Heart left ventricle (tissue), 16 donors: Measurements from ENCODE around the gene CSF2. TPM values are rescaled to one million over a fixed set of nuclear protein-coding genes. Genes with fewer than 3 reads are reported as not detected.

Source experiments
- ATAC-seq, 4 donors: fragments of 200-7000 bp; cut with Tn5 transposase; one replicate each; pipeline ENCODE4 v1.9.1; 2020 to 2022; ENCODE audit warnings: moderate library complexity in 4 of 4, mild to moderate bottlenecking in 3 of 4, moderate number of reproducible peaks in 1 of 4
- DNase-seq, 5 donors: peaks; one replicate each; pipeline ENCODE4 v3.0.0-alpha.2; 2020
- H3K27ac ChIP-seq, 12 donors: fragments of 200-600 bp; sonication (generic) in 4 of 12; one replicate each; pipeline versions ENCODE4 v1.5.0 to v1.8.0; 2016 to 2022; ENCODE audit warnings: mild to moderate bottlenecking in 2 of 12
- H3K27me3 ChIP-seq, 9 donors: fragments of 200-600 bp; sonication (generic) in 2 of 9; one replicate each; pipeline versions ENCODE4 v1.5.1 to v1.8.0; 2016 to 2022; ENCODE audit warnings: mild to moderate bottlenecking in 3 of 9
- H3K36me3 ChIP-seq, 9 donors: fragments of 200-600 bp; sonication (generic) in 2 of 9; one replicate each; pipeline versions ENCODE4 v1.5.0 to v1.8.0; 2018 to 2022; ENCODE audit warnings: mild to moderate bottlenecking in 2 of 9
- H3K4me1 ChIP-seq, 12 donors: fragments of 200-600 bp; sonication (generic) in 4 of 12; one replicate each; pipeline versions ENCODE4 v1.5.0 to v1.8.0; 2016 to 2022; ENCODE audit warnings: mild to moderate bottlenecking in 3 of 12
- H3K4me3 ChIP-seq, 12 donors: fragments of 200-600 bp; sonication (generic) in 4 of 12; one replicate each; pipeline versions ENCODE4 v1.5.0 to v1.8.0; 2017 to 2022; ENCODE audit warnings: mild to moderate bottlenecking in 9 of 12, moderate library complexity in 4 of 12
- H3K9me3 ChIP-seq, 12 donors: fragments of 200-600 bp; sonication (generic) in 4 of 12; one replicate each; pipeline versions ENCODE4 v1.5.0 to v1.8.0; 2016 to 2022; ENCODE audit warnings: mild to moderate bottlenecking in 1 of 12
- POLR2A ChIP-seq, 2 donors: fragments of 450-650 bp; IDR thresholded peaks; one replicate each; pipeline ENCODE4 v1.6.1; 2017; ENCODE audit warnings: antibody characterized with exemption in 2 of 2, mild to moderate bottlenecking in 2 of 2, moderate library complexity in 2 of 2
- WGBS, 4 donors: extraction: QIAGEN DNeasy Blood & Tissue Kit in 2 of 4; methylation state at CpG; one replicate each; pipeline versions ENCODE4 v1.1.5 to v1.1.7; 2013 to 2018; 5-methylcytosine and 5-hydroxymethylcytosine counted together
- intact Hi-C, 10 donors: fragments of 100-400 bp; cut with DNase I; formaldehyde crosslinking; loops; one replicate each; pipeline versions ENCODE4 v1.11.1 to v1.14.2; 2022
- polyA plus RNA-seq, 2 donors: library from polyadenylated mRNA; stranded (reverse); fragments of 200-250 nt; gene quantifications; one replicate each; pipeline ENCODE4 v1.2.3, GENCODE V29; 2013
- total RNA-seq, 9 donors: library from RNA; depleted of rRNA in 2 of 9; stranded (reverse); fragments of >200 nt in 2 of 9; fragmentation: NEBNext Ultra II Directional in 3 of 9; extraction: Animal tissue kit (Norgen Biotek cat#: 25700) in 3 of 9; gene quantifications; one replicate each; pipeline versions ENCODE4 v1.1.0 to v1.2.4, GENCODE V29; 2016 to 2023
- TF ChIP-seq, protein P1 (sequence below), 12 donors: fragments of 200-600 bp; sonication (generic) in 4 of 12; IDR thresholded peaks; one replicate each; pipeline versions ENCODE4 v1.5.0 to v1.8.0; 2018 to 2022; ENCODE audit warnings: antibody characterized with exemption in 12 of 12, mild to moderate bottlenecking in 5 of 12
- donor health status: ischemic (EF 13 %, LVEDD 7.1; RV severe dilation, severe dysfunction).
- donor health status: healthy with polysubstance abuse.
- donor health status: DM: no; HTN: yes; CAD: no.
- donor health status: DM: no; HTN: no; CAD: no.
- donor health status: ischemic (EF 25% LVEDD 6.9; RV normal size, moderate dysfunction).
- donor health status: ischemic (EF 25% LVEDD 5.7; RV mildly dilated, moderate dysfunction).
- donor health status: healthy.
- donor health status: DM: yes; HTN: yes; CAD: no.
- donor health status: ischemic (EF 35%, LVEDD 5.7; RV mildly dilated, moderate dysfunction).
- donor health status: nonischemic (EF 11% LVEDD 7.7; RV severe dilation, severe dysfunction).
- donor health status: DM: yes; HTN: yes; CAD: no.
- donor health status: PGD.
- donor health status: ischemic (EF 29% LVEDD 5.4; RV normal size, mild dysfunction).
- donor health status: nonischemic (EF 23%, LVEDD 6.1; RV moderate dilation, normal function).

CSF2 gene
- total and polyA plus RNA-seq, 11 donors = 0.67 TPM; not detected in 10

- TF ChIP-seq, protein P1, sequence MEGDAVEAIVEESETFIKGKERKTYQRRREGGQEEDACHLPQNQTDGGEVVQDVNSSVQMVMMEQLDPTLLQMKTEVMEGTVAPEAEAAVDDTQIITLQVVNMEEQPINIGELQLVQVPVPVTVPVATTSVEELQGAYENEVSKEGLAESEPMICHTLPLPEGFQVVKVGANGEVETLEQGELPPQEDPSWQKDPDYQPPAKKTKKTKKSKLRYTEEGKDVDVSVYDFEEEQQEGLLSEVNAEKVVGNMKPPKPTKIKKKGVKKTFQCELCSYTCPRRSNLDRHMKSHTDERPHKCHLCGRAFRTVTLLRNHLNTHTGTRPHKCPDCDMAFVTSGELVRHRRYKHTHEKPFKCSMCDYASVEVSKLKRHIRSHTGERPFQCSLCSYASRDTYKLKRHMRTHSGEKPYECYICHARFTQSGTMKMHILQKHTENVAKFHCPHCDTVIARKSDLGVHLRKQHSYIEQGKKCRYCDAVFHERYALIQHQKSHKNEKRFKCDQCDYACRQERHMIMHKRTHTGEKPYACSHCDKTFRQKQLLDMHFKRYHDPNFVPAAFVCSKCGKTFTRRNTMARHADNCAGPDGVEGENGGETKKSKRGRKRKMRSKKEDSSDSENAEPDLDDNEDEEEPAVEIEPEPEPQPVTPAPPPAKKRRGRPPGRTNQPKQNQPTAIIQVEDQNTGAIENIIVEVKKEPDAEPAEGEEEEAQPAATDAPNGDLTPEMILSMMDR (IDR thresholded peaks at IDR 0.05) = no peak
- no peak for TF ChIP-seq POLR2A (IDR thresholded peaks at IDR 0.05)
- Histone ChIP-seq H3K4me1 (peaks cover 0 to 5% (median 0%) of the 10 kb centered on the region in 12 donors), H3K4me3 (no peak overlapping the region), H3K27me3 (no peaks in the 10 kb centered on the region), H3K9me3 (no peaks in the 10 kb centered on the region), H3K36me3 (no peaks in the 10 kb centered on the region), H3K27ac (no peak overlapping the region)
- intact Hi-C loops = loop anchor here in 5 of 10 donors (5.0 to 10.0 kb wide), 4 partner anchors 63 to 315 kb away; no protein-coding TSS in a partner anchor
- DNase-seq (no peak), ATAC-seq (no peak)
- WGBS, 4 donors = 93 to 100% (median 95%) methylated on average over 10 of the region's 10 CpGs
These were observed 4.0 kb upstream of the CSF2 start for GRCh38 chr5:132069561-132069960.

DNA sequence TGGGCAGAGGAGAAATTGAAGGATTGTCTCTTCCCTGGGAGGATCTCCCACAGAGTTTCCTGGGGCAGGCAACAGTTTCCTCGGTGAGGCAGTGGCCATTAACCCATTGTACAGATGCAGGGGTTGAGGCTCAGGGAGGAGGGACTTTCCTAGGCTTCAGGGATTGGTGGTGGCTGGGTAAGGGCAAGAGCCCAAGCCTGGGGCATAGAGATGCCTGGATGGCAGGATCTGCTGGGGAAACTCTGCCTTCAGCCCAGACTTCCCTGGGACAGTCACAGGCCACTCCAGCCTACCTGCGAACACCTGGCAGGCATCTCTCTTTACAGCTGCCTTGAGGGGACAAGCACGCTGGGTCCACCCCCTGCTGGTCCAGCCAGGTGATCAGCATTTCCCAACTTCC, 3.6 kb upstream of the CSF2 start:
- intact Hi-C loops = loop anchor here in 5 of 10 donors (5.0 to 10.0 kb wide), 4 partner anchors 62 to 315 kb away; no protein-coding TSS in a partner anchor
- Histone ChIP-seq H3K36me3 (no peaks in the 10 kb centered on the region), H3K4me3 (no peak overlapping the region), H3K4me1 (peaks cover 0 to 5% (median 0%) of the 10 kb centered on the region in 12 donors), H3K9me3 (no peaks in the 10 kb centered on the region), H3K27ac (no peak overlapping the region), H3K27me3 (no peaks in the 10 kb centered on the region)
- 86 to 100% (median 92%) methylated on average over 2 to 3 of the region's 3 CpGs for WGBS, 4 donors
- DNase-seq (no peak), ATAC-seq (no peak)
- TF ChIP-seq, protein P1 (IDR thresholded peaks at IDR 0.05) = no peak
- TF ChIP-seq POLR2A (IDR thresholded peaks at IDR 0.05) = no peak

- Histone ChIP-seq H3K4me3 (no peak overlapping the region), H3K4me1 (peaks cover 0 to 5% (median 0%) of the 10 kb centered on the region in 12 donors), H3K9me3 (no peaks in the 10 kb centered on the region), H3K27ac (no peak overlapping the region), H3K36me3 (no peaks in the 10 kb centered on the region), H3K27me3 (no peaks in the 10 kb centered on the region)
- 57 to 68% (median 61%) methylated on average over 13 of the region's 13 CpGs for WGBS, 4 donors
- TF ChIP-seq, protein P1 (IDR thresholded peaks at IDR 0.05) = no peak
- no peak for TF ChIP-seq POLR2A (IDR thresholded peaks at IDR 0.05)
- intact Hi-C loops = no loop called here
- ATAC-seq = no peak
- DNase-seq = no peak
These were observed 2.9 kb upstream of the CSF2 start for GRCh38 chr5:132070460-132071337.

DNA sequence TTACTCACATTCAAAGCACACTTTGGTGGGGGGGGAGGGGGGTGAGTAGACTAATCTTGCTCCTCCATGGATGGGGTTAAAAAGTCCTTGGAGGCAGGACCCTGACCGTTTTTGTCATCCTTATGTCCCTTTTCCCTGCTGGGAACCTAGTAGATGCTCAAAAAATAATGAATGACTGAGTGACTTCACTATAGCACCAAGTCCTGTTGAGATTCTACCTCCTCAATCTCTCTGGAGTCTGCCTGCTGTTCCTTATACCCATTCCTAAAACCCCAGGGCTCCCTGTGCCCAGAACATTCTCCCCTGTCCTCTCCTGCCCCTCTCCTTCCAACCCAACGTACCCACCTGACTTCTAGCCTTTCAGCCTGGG, 2.3 kb upstream of the CSF2 start:
- Histone ChIP-seq H3K4me1 (peaks cover 0 to 6% (median 0%) of the 10 kb centered on the region in 12 donors), H3K36me3 (no peaks in the 10 kb centered on the region), H3K4me3 (no peak overlapping the region), H3K9me3 (no peaks in the 10 kb centered on the region), H3K27me3 (no peaks in the 10 kb centered on the region), H3K27ac (no peak overlapping the region)
- 82 to 88% (median 83%) methylated on average over 2 of the region's 2 CpGs for WGBS, 4 donors
- ATAC-seq (no peak), DNase-seq (no peak)
- intact Hi-C loops = no loop called here
- TF ChIP-seq, protein P1 (IDR thresholded peaks at IDR 0.05) = no peak
- TF ChIP-seq POLR2A (IDR thresholded peaks at IDR 0.05) = no peak
